Neural progenitor cell (in vitro differentiated cells): ENCODE measurements around the gene LHB.
"Not testable (repeated sequence)": the region's sequence is repeated elsewhere in the genome, so short reads cannot be mapped to it uniquely, and the experiment has no call there.

ENCODE experiments used
- EZH2 ChIP-seq: fragments of 200-600 bp; sonication (generic); IDR thresholded peaks from 2 replicates; pipeline ENCODE4 v1.6.1; 2017; ENCODE audit warnings: antibody characterized with exemption, mild to moderate bottlenecking, moderate library complexity
- TF ChIP-seq, protein P1 (sequence below): fragments of 200-600 bp; sonication (generic); IDR thresholded peaks from 2 replicates; pipeline ENCODE4 v1.5.1; 2017; ENCODE audit warnings: antibody characterized with exemption, mild to moderate bottlenecking

GRCh38 chr19:49049834-49050233, 32.9 kb upstream of the LHB start:
- TF ChIP-seq, protein P1, sequence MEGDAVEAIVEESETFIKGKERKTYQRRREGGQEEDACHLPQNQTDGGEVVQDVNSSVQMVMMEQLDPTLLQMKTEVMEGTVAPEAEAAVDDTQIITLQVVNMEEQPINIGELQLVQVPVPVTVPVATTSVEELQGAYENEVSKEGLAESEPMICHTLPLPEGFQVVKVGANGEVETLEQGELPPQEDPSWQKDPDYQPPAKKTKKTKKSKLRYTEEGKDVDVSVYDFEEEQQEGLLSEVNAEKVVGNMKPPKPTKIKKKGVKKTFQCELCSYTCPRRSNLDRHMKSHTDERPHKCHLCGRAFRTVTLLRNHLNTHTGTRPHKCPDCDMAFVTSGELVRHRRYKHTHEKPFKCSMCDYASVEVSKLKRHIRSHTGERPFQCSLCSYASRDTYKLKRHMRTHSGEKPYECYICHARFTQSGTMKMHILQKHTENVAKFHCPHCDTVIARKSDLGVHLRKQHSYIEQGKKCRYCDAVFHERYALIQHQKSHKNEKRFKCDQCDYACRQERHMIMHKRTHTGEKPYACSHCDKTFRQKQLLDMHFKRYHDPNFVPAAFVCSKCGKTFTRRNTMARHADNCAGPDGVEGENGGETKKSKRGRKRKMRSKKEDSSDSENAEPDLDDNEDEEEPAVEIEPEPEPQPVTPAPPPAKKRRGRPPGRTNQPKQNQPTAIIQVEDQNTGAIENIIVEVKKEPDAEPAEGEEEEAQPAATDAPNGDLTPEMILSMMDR = not testable (repeated sequence)
- not testable (repeated sequence) for TF ChIP-seq EZH2
